ENCODE measurements around the gene EOLA1. TPM values are rescaled to one million over a fixed set of nuclear protein-coding genes. Genes with fewer than 3 reads are reported as not detected.

Gene EOLA1
- polyA plus RNA-seq, result 10 to 100 TPM; 11.1 to 13.0 TPM

- peak within 1 kb of the TSS; percentile 53 to 79 for H3K4me3 ChIP-seq (ENCODE audit: low read depth in 1 of 2, low read length in 2 of 2)
- H3K27me3 ChIP-seq (ENCODE audit: control insufficient read depth in 1 of 2, insufficient read depth in 2 of 2, low read length in 2 of 2), result no peaks in the 10 kb centered on the region
- peaks cover 2 to 6% of the 10 kb centered on the region in 2 donors for H3K4me1 ChIP-seq (ENCODE audit: control insufficient read depth in 2 of 2, insufficient read depth in 2 of 2, low read length in 1 of 2)
- H3K27ac ChIP-seq (ENCODE audit: low read depth in 2 of 2, low read length in 1 of 2), result peak within 1 kb of the TSS; percentile 92 to 97
- no peaks in the 10 kb centered on the region for H3K36me3 ChIP-seq (ENCODE audit: control insufficient read depth in 2 of 2, insufficient read depth in 2 of 2, low read length in 1 of 2)
- 0 to 28% methylated on average over 70 to 71 of the region's 71 CpGs for WGBS, 2 donors
- no peaks in the 10 kb centered on the region for H3K9me3 ChIP-seq (ENCODE audit: control insufficient read depth in 2 of 2, insufficient read depth in 1 of 2, low read depth in 1 of 2, low read length in 1 of 2)
Observed at GRCh38 chrX:149540621-149541520, at the start of gene EOLA1. EOLA1 (plus strand) TSS chrX:149541012; CDS start chrX:149545631, 4,619 bp downstream.

GRCh38 chrX:149491812-149492211 lies 49.0 kb upstream of the EOLA1 start:
- Histone ChIP-seq H3K4me1 (ENCODE audit: control insufficient read depth in 2 of 2, insufficient read depth in 2 of 2, low read length in 1 of 2) (peaks cover 0 to 10% of the 10 kb centered on the region in 2 donors), H3K27ac (ENCODE audit: low read depth in 2 of 2, low read length in 1 of 2) (no peak overlapping the region), H3K36me3 (ENCODE audit: control insufficient read depth in 2 of 2, insufficient read depth in 2 of 2, low read length in 1 of 2) (peaks cover 10 to 13% of the 10 kb centered on the region in 2 donors), H3K27me3 (ENCODE audit: control insufficient read depth in 1 of 2, insufficient read depth in 2 of 2, low read length in 2 of 2) (no peaks in the 10 kb centered on the region), H3K4me3 (ENCODE audit: low read depth in 1 of 2, low read length in 2 of 2) (no peak overlapping the region), H3K9me3 (ENCODE audit: control insufficient read depth in 2 of 2, insufficient read depth in 1 of 2, low read depth in 1 of 2, low read length in 1 of 2) (no peaks in the 10 kb centered on the region)
- WGBS, 2 donors, result 31 to 32% methylated on average over 2 of the region's 2 CpGs

GRCh38 chrX:149493567-149494562 lies 46.9 kb upstream of the EOLA1 start:
- WGBS, 2 donors, result 66 to 72% methylated on average over 13 of the region's 13 CpGs
- H3K27ac ChIP-seq (ENCODE audit: low read depth in 2 of 2, low read length in 1 of 2), result no peak overlapping the region
- H3K27me3 ChIP-seq (ENCODE audit: control insufficient read depth in 1 of 2, insufficient read depth in 2 of 2, low read length in 2 of 2), result no peaks in the 10 kb centered on the region
- H3K9me3 ChIP-seq (ENCODE audit: control insufficient read depth in 2 of 2, insufficient read depth in 1 of 2, low read depth in 1 of 2, low read length in 1 of 2), result no peaks in the 10 kb centered on the region
- H3K36me3 ChIP-seq (ENCODE audit: control insufficient read depth in 2 of 2, insufficient read depth in 2 of 2, low read length in 1 of 2), result peaks cover 10 to 19% of the 10 kb centered on the region in 2 donors
- no peak overlapping the region for H3K4me3 ChIP-seq (ENCODE audit: low read depth in 1 of 2, low read length in 2 of 2)
- H3K4me1 ChIP-seq (ENCODE audit: control insufficient read depth in 2 of 2, insufficient read depth in 2 of 2, low read length in 1 of 2), result peaks cover 0 to 10% of the 10 kb centered on the region in 2 donors

- H3K36me3 ChIP-seq (ENCODE audit: control insufficient read depth in 2 of 2, insufficient read depth in 2 of 2, low read length in 1 of 2), result peaks cover 10 to 21% of the 10 kb centered on the region in 2 donors
- no peak overlapping the region for H3K27ac ChIP-seq (ENCODE audit: low read depth in 2 of 2, low read length in 1 of 2)
- 64 to 69% methylated on average over 4 of the region's 4 CpGs for WGBS, 2 donors
Observed at GRCh38 chrX:149494844-149495565, 45.8 kb upstream of the EOLA1 start.

GRCh38 chrX:149495573-149496071 lies 45.2 kb upstream of the EOLA1 start:
- Histone ChIP-seq H3K27ac (ENCODE audit: low read depth in 2 of 2, low read length in 1 of 2) (peak overlapping the region in 1 of 2 donors; percentile 55), H3K36me3 (ENCODE audit: control insufficient read depth in 2 of 2, insufficient read depth in 2 of 2, low read length in 1 of 2) (peaks cover 10 to 21% of the 10 kb centered on the region in 2 donors), H3K4me3 (ENCODE audit: low read depth in 1 of 2, low read length in 2 of 2) (no peak overlapping the region), H3K9me3 (ENCODE audit: control insufficient read depth in 2 of 2, insufficient read depth in 1 of 2, low read depth in 1 of 2, low read length in 1 of 2) (no peaks in the 10 kb centered on the region), H3K4me1 (ENCODE audit: control insufficient read depth in 2 of 2, insufficient read depth in 2 of 2, low read length in 1 of 2) (peaks cover 0 to 10% of the 10 kb centered on the region in 2 donors), H3K27me3 (ENCODE audit: control insufficient read depth in 1 of 2, insufficient read depth in 2 of 2, low read length in 2 of 2) (no peaks in the 10 kb centered on the region)
- 70 to 72% methylated on average over 5 of the region's 5 CpGs for WGBS, 2 donors

More at GRCh38 chrX:149494844-149495565, 45.8 kb upstream of the EOLA1 start:
- Histone ChIP-seq H3K9me3 (ENCODE audit: control insufficient read depth in 2 of 2, insufficient read depth in 1 of 2, low read depth in 1 of 2, low read length in 1 of 2) (no peaks in the 10 kb centered on the region), H3K4me1 (ENCODE audit: control insufficient read depth in 2 of 2, insufficient read depth in 2 of 2, low read length in 1 of 2) (peaks cover 0 to 10% of the 10 kb centered on the region in 2 donors), H3K4me3 (ENCODE audit: low read depth in 1 of 2, low read length in 2 of 2) (no peak overlapping the region), H3K27me3 (ENCODE audit: control insufficient read depth in 1 of 2, insufficient read depth in 2 of 2, low read length in 2 of 2) (no peaks in the 10 kb centered on the region)

- H3K27me3 ChIP-seq (ENCODE audit: control insufficient read depth in 1 of 2, insufficient read depth in 2 of 2, low read length in 2 of 2), result no peaks in the 10 kb centered on the region
- no peak overlapping the region for H3K4me3 ChIP-seq (ENCODE audit: low read depth in 1 of 2, low read length in 2 of 2)
- H3K9me3 ChIP-seq (ENCODE audit: control insufficient read depth in 2 of 2, insufficient read depth in 1 of 2, low read depth in 1 of 2, low read length in 1 of 2), result no peaks in the 10 kb centered on the region
- H3K4me1 ChIP-seq (ENCODE audit: control insufficient read depth in 2 of 2, insufficient read depth in 2 of 2, low read length in 1 of 2), result peaks cover 0 to 10% of the 10 kb centered on the region in 2 donors
- peaks cover 10 to 26% of the 10 kb centered on the region in 2 donors for H3K36me3 ChIP-seq (ENCODE audit: control insufficient read depth in 2 of 2, insufficient read depth in 2 of 2, low read length in 1 of 2)
- H3K27ac ChIP-seq (ENCODE audit: low read depth in 2 of 2, low read length in 1 of 2), result no peak overlapping the region
- WGBS, 2 donors, result 43 to 62% methylated on average over 1 of the region's 1 CpG
Observed at GRCh38 chrX:149497054-149497453, 43.8 kb upstream of the EOLA1 start.

- Histone ChIP-seq H3K27me3 (ENCODE audit: control insufficient read depth in 1 of 2, insufficient read depth in 2 of 2, low read length in 2 of 2) (no peaks in the 10 kb centered on the region), H3K4me1 (ENCODE audit: control insufficient read depth in 2 of 2, insufficient read depth in 2 of 2, low read length in 1 of 2) (peaks cover 0 to 10% of the 10 kb centered on the region in 2 donors), H3K9me3 (ENCODE audit: control insufficient read depth in 2 of 2, insufficient read depth in 1 of 2, low read depth in 1 of 2, low read length in 1 of 2) (no peaks in the 10 kb centered on the region), H3K27ac (ENCODE audit: low read depth in 2 of 2, low read length in 1 of 2) (peak overlapping the region; percentile 1 to 38), H3K36me3 (ENCODE audit: control insufficient read depth in 2 of 2, insufficient read depth in 2 of 2, low read length in 1 of 2) (peaks cover 10 to 26% of the 10 kb centered on the region in 2 donors), H3K4me3 (ENCODE audit: low read depth in 1 of 2, low read length in 2 of 2) (no peak overlapping the region)
- WGBS, 2 donors, result 65 to 86% methylated on average over 2 of the region's 2 CpGs
Observed at GRCh38 chrX:149497626-149498025, 43.2 kb upstream of the EOLA1 start.

- no peaks in the 10 kb centered on the region for H3K9me3 ChIP-seq (ENCODE audit: control insufficient read depth in 2 of 2, insufficient read depth in 1 of 2, low read depth in 1 of 2, low read length in 1 of 2)
- 87 to 92% methylated on average over 4 of the region's 4 CpGs for WGBS, 2 donors
- H3K4me1 ChIP-seq (ENCODE audit: control insufficient read depth in 2 of 2, insufficient read depth in 2 of 2, low read length in 1 of 2), result peaks cover 0 to 6% of the 10 kb centered on the region in 2 donors
- H3K36me3 ChIP-seq (ENCODE audit: control insufficient read depth in 2 of 2, insufficient read depth in 2 of 2, low read length in 1 of 2), result peaks cover 10 to 24% of the 10 kb centered on the region in 2 donors
- no peak overlapping the region for H3K27ac ChIP-seq (ENCODE audit: low read depth in 2 of 2, low read length in 1 of 2)
- H3K4me3 ChIP-seq (ENCODE audit: low read depth in 1 of 2, low read length in 2 of 2), result no peak overlapping the region
- no peaks in the 10 kb centered on the region for H3K27me3 ChIP-seq (ENCODE audit: control insufficient read depth in 1 of 2, insufficient read depth in 2 of 2, low read length in 2 of 2)
Observed at GRCh38 chrX:149498767-149499166, 42.0 kb upstream of the EOLA1 start.
